Neural crest cell (in vitro differentiated cells): ENCODE results near the gene CNPY1. TPM values are rescaled to one million over a fixed set of nuclear protein-coding genes. Genes with fewer than 3 reads are reported as not detected.
"Not testable (repeated sequence)": the region's sequence is repeated elsewhere in the genome, so short reads cannot be mapped to it uniquely, and the experiment has no call there.

Source experiments
- DNase-seq: peaks from one replicate; pipeline ENCODE4 v3.0.0; 2021; ENCODE audit warnings: low read depth, mixed read lengths, low spot score
- H3K27ac Mint-ChIP-seq: one replicate; pipeline ENCODE4 v1.8.0; 2021; ENCODE audit warnings: mild to moderate bottlenecking, mixed read lengths; ENCODE audit not compliant: unreplicated experiment
- H3K27me3 Mint-ChIP-seq: 2 replicates; pipeline ENCODE4 v1.8.0; 2021; ENCODE audit warnings: low read depth, mild to moderate bottlenecking, mixed read lengths
- H3K36me3 Mint-ChIP-seq: 2 replicates; pipeline ENCODE4 v1.8.0; 2021; ENCODE audit warnings: low read depth, mild to moderate bottlenecking, mixed read lengths
- H3K4me1 Mint-ChIP-seq: 2 replicates; pipeline ENCODE4 v1.8.0; 2021; ENCODE audit warnings: mixed read lengths
- H3K4me3 Mint-ChIP-seq: one replicate; pipeline ENCODE4 v1.8.0; 2021; ENCODE audit warnings: mild to moderate bottlenecking, mixed read lengths
- H3K9me3 Mint-ChIP-seq: 2 replicates; pipeline ENCODE4 v1.8.0; 2021; ENCODE audit warnings: mixed read lengths
- CTCF ChIP-seq: fragments of 200-600 bp; sonication (generic); conservative IDR thresholded peaks from 2 replicates; pipeline ENCODE4 v1.5.0; 2021; ENCODE audit warnings: antibody characterized with exemption, mild to moderate bottlenecking
- long read RNA-seq: library from polyadenylated mRNA; unstranded; transcript quantifications from one replicate; pipeline ENCODE4 v2.0.0, GENCODE V29; 2020
- total RNA-seq: library from RNA; stranded (reverse); gene quantifications from 2 replicates; pipeline ENCODE4 v1.2.1, GENCODE V29; 2021

The CNPY1 gene
- 1.5 and 2.4 TPM in 2 replicates for total RNA-seq
- long read RNA-seq, partial matches to known transcripts = 0 of 4 reads
- long read RNA-seq, other reads (novel, unspliced or antisense) = 4 of 4 reads

GRCh38 chr7:155546449-155546848 is at the start of gene CNPY1:
CNPY1 (minus strand) TSS chr7:155546559; CDS start chr7:155545929, 630 bp downstream.
- not testable (repeated sequence) for DNase-seq, H3K27me3 Mint-ChIP-seq, H3K9me3 Mint-ChIP-seq, H3K36me3 Mint-ChIP-seq, H3K4me3 Mint-ChIP-seq
- H3K27ac Mint-ChIP-seq = peak within 1 kb of the TSS; percentile 89
- peaks cover 18% of the 10 kb centered on the region for H3K4me1 Mint-ChIP-seq

DNA sequence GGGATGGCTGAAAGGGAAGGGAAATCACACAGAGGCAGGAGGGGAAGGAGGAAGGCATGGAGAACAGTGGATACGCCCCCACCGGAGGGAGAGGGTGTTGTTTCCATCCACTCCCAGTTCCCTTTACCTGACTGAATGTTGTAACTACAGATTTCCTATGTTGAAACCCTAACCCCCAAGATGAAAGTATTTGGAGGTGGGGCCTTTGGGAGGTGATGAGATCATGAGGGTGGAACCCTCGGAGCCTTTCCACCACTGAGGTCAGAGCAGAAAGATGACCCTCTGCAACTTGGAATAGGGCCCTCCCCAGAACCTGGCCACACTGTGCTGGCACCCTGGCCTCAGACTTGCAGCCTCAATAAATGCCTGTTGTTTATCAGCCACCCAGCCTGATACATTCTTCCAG is 48.6 kb upstream of the CNPY1 start:
- peaks cover 17% of the 10 kb centered on the region for H3K4me1 Mint-ChIP-seq
- H3K4me3 Mint-ChIP-seq = no peak overlapping the region
- no peaks in the 10 kb centered on the region for H3K36me3 Mint-ChIP-seq
- no peak for TF ChIP-seq CTCF
- DNase-seq = no peak
- no peaks in the 10 kb centered on the region for H3K9me3 Mint-ChIP-seq
- no peak overlapping the region for H3K27ac Mint-ChIP-seq
- peaks cover 4% of the 10 kb centered on the region for H3K27me3 Mint-ChIP-seq

GRCh38 chr7:155594163-155594732 is 47.9 kb upstream of the CNPY1 start:
- peak overlapping the region; percentile 50 for H3K27ac Mint-ChIP-seq

DNA sequence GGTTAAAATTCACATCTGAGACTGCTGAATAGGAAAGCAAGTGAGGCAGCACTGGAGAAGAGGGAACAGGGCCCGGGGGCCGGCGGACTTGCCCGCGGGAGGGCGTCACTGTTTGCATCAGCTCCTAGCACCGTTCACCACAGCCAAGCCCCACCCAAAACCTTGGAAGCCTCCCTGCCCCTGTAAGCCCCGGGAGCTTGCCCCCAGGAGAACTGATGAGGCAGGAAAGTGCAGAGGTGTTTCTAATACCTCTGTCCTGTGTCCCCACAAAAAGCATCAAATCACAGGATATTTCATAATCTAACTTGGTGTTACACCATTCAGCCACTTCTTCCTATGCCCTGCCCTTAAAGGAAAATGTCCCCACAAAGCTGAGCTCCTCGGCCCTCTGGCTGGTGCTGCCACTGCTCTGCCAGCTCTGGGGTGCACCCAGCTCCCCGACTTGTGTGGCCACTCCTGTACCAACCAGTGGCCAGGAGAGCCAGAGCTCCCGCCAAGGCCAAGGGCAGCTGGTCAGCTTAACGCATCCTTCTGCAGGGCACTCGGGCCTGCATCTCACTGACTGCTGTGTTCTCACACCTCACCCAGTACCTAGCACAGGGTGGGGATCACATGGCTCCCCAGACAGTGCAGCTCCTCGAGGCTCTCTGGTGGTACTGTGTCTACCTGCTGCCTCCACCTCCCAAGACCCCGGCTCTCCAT is 47.3 kb upstream of the CNPY1 start:
- H3K36me3 Mint-ChIP-seq = no peaks in the 10 kb centered on the region
- peaks cover 15% of the 10 kb centered on the region for H3K4me1 Mint-ChIP-seq
- no peak for TF ChIP-seq CTCF
- no peak overlapping the region for H3K4me3 Mint-ChIP-seq
- no peaks in the 10 kb centered on the region for H3K9me3 Mint-ChIP-seq
- H3K27me3 Mint-ChIP-seq = no peaks in the 10 kb centered on the region
- H3K27ac Mint-ChIP-seq = no peak overlapping the region
- DNase-seq = no peak

More at GRCh38 chr7:155594163-155594732, 47.9 kb upstream of the CNPY1 start:
- no peak for TF ChIP-seq CTCF
- DNase-seq = no peak
- Mint-ChIP-seq H3K36me3 (no peaks in the 10 kb centered on the region), H3K9me3 (no peaks in the 10 kb centered on the region), H3K4me3 (no peak overlapping the region), H3K27me3 (peaks cover 2% of the 10 kb centered on the region), H3K4me1 (peaks cover 19% of the 10 kb centered on the region)

- Mint-ChIP-seq H3K9me3 (no peaks in the 10 kb centered on the region), H3K27me3 (no peaks in the 10 kb centered on the region)
- DNase-seq = no peak
These were observed 44.9 kb upstream of the CNPY1 start for GRCh38 chr7:155591055-155591775.

More at GRCh38 chr7:155591055-155591775, 44.9 kb upstream of the CNPY1 start:
- no peaks in the 10 kb centered on the region for H3K36me3 Mint-ChIP-seq
- H3K27ac Mint-ChIP-seq = no peak overlapping the region
- no peak overlapping the region for H3K4me3 Mint-ChIP-seq
- TF ChIP-seq CTCF = no peak
- peaks cover 13% of the 10 kb centered on the region for H3K4me1 Mint-ChIP-seq
